Stimulated activated CD4-positive, alpha-beta T cell treated with anti-CD3 and anti-CD28 coated beads, TNF-alpha, amount 100 ng/mL, for 24 hours (primary cell): ENCODE results near the gene NTHL1.

ENCODE experiments used
- DNase-seq, 3 experiments: peaks; one replicate each; pipeline ENCODE4 v3.0.0-alpha.2; 2020; ENCODE audit warnings: low read depth in 3 of 3

The NTHL1 gene

DNA sequence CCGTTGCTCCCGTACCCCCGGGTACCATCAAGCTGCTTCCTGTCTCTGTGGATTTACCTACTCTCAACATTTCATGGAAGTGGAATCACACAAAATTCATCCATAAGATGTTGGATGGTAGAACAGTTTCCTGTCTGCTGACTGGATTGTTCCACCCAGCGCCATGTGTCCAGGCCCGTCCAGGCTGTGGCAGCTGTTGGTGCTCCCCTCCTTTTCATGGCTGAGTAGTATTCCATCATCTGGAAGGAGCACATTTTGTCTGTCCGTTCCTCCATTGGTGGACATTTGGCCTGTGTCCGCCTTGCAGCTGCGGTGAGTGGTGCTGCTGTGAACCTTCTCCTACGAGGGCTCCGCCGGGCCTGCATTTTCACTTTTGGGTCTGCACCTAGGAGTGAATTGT lies 18.5 kb upstream of the NTHL1 start:
- no peak for DNase-seq

GRCh38 chr16:2064368-2064945 lies 16.8 kb upstream of the NTHL1 start:
- DNase-seq = no peak

DNA sequence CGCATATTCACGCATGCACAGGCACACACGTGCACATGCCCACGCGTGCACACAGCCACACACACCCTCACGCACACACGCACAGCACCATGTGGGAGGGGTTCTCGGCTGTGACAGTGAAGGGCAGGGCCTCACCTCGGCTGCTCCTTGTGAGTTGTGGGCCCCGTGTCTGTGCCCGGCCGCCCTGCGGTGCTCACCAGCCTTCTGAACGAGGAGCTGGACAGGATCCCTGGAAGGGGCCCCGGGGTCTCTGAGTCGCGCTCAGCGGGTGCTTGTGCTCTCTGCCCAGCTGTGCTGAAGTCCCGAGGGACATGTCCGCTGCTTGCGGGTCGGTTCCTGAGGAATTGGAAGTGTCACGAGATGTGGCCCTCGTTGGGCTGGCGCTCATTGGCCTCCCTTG lies 16.2 kb upstream of the NTHL1 start:
- DNase-seq = no peak

DNA sequence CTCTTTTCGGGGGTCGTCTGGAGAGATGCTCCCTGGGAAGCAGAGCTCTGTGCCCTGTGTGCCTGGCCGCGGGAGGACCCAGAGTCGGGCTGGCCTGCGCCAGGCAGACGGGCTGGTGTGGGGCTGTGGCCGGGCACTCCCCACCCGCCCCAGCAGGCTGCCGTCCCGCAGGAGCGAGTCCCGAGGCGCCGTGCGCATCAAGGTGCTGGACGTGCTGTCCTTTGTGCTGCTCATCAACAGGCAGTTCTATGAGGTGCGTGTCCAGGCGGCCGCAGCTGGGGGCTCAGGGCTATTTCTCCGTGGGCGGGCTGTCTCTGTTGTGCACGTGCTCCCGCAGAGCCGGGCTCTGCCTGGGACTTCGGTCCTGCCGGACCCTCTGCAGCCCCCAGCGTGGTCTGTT lies 15.2 kb upstream of the NTHL1 start:
- DNase-seq = no peak

DNA sequence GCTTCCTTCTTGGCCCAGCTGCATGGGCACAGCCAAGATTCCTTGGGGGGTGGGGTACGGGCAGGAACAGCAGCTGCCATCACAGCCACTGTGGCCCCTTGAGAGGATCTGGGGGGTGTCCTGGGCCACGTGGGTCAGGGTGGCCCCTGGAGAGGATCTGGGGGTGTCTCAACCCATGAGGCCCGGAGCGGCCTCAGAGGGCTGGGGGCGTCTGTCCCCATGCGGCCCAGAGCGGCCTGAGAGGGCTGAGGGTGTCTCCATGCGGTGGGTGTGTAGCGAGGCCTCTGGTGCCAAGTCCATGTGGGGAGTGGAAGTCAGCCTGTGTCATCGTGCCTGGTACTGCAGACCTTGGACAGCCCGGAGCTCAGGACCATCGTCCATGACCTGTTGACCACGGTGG lies 13.9 kb upstream of the NTHL1 start:
- DNase-seq = no peak

GRCh38 chr16:2061023-2061422 lies 13.4 kb upstream of the NTHL1 start:
- no peak for DNase-seq

DNA sequence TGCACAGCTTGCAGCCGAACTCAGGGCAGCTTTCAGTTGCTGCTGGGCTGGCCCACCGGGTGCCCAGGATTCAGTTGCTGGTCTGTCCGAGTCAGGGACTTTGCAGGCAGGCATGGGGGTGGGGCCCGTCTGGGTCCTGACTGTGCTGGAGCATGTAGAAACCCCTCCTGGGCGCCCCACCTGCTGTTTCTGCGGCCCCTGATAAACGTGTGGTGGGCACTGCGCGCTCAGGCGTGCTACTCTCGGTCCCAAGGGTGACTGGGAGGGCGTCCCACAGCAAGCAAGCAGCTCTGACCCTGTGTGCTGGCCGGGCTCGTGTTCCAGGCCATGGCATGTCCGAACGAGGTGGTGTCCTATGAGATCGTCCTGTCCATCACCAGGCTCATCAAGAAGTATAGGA lies 12.7 kb upstream of the NTHL1 start:
- DNase-seq = no peak

GRCh38 chr16:2058872-2059271 lies 11.2 kb upstream of the NTHL1 start:
- no peak for DNase-seq

- DNase-seq = no peak
Measured at GRCh38 chr16:2058420-2058819, 10.8 kb upstream of the NTHL1 start.

DNA sequence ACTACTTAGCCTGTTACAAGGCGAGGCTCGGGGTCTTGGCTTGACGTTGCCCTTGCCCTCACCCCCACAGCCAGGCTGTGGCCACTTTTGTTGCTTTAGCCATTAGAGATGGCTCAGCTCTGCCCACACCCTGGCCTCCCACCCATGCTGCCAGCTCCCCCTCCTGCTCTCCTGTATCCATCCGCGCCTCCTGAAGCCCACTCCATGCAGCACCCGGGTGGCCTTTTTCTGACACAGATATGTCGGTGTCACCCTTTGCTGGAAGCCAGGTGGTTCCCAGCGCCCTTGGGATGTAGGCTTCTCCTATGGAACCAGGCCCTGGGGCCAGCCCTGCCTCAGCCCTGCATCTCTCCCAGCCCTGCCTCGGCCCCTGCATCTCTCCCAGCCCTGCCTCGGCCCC lies 9.8 kb upstream of the NTHL1 start:
- no peak for DNase-seq

- no peak for DNase-seq
Measured at GRCh38 chr16:2056681-2057407, 9.2 kb upstream of the NTHL1 start.

GRCh38 chr16:2056077-2056476 lies 8.4 kb upstream of the NTHL1 start:
- no peak for DNase-seq

GRCh38 chr16:2054543-2055245 lies 7.1 kb upstream of the NTHL1 start:
- DNase-seq = no peak

DNA sequence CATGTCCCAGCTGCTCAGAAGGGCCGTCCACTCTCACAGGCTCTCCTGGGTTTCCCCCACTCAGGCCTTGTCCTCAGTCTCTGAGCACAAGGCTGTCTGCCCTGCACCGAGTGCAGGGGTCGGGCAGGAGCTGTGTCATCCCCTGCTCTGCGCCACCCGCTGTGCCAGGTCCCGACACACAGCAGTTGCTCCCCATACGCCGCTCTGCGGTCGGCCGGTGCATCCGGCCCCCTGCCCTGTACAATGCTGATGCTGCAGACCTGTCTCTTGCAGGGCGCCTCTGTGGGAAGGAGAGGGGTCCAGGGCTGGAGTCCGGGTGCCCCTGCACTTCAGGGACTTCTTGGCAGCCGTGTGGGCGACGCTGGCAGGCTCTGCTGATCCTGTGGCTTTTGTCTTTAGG lies 6.3 kb upstream of the NTHL1 start:
- DNase-seq = no peak

- no peak for DNase-seq
Measured at GRCh38 chr16:2053211-2053610, 5.6 kb upstream of the NTHL1 start.

GRCh38 chr16:2048116-2048543 lies 496 bp upstream of the NTHL1 start:
- no peak for DNase-seq

GRCh38 chr16:2046893-2047329 lies 723 bp downstream of the NTHL1 start:
- DNase-seq = no peak

GRCh38 chr16:2045965-2046892 lies 1.4 kb downstream of the NTHL1 start:
- DNase-seq = no peak

DNA sequence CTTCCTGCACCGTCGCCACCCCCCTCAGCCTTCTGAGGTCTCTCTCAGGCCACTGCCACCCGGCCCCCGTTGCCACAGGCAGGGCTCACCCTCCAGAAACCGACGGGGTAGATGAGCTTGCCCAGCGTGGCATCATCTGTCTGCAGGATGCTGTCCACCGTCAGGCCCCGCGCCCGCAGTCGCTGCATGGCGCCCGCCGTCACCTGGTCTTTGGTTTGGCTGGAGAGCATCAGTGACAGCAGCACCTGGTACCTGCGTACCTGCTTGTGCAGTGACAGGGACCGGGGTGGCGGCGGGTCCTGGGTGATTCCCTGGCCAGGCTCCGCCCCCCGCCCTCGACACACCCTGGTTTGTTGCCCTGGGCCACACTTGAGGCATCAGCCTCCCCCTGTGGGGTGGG lies 3.1 kb downstream of the NTHL1 start:
- DNase-seq = no peak

GRCh38 chr16:2043667-2044451 lies 3.8 kb downstream of the NTHL1 start:
- no peak for DNase-seq

DNA sequence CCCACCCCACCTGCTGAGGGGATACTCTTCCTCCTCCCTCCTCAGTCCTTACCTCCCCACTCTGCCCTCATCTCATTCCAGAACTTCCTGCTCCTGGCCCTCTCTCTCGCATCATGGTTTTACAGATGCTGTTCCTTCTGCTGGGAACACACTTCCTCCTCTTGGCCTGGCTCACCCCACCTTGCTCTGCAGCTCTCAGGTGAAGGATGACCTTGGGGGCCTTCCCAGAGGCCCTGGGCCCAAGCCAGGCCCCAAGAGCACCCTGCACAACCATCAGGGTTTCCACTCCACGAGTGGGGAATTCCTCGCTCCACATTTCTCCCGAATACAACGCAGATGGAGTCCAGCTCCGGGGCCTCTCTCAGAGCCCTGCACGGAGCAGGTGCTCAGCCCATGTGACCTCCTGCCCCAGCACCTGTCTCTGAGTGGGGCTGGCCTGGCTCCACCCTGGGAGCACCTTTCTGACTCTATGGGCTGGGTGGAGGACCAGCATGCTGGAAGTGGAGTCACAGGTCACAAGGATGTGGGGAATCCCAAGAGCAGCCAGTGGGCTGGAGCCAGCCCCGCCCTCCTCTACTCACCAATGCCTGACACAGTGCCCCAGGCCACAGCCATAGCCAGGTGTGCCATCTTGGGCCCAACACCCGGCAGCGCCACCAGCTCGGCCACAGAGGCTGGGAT lies 4.5 kb downstream of the NTHL1 start:
- no peak for DNase-seq
